Measurements from ENCODE around the gene ST6GALNAC6. TPM values are rescaled to one million over a fixed set of nuclear protein-coding genes. Genes with fewer than 3 reads are reported as not detected.
A peak's percentile ranks its signal among the peaks of the same experiment; 100 is the strongest.

Gene ST6GALNAC6
- polyA plus RNA-seq, 3 donors, result 8.2 to 14.4 (median 12.0) TPM

- Histone ChIP-seq H3K4me2 (replicated peaks; ENCODE audit: extremely low read depth, low read length, poor library complexity, severe bottlenecking) (peak overlapping the region; percentile 56), H3K4me3 (replicated peaks in 1 of 3; ENCODE audit: low read depth in 2 of 3, low read length in 3 of 3) (peak overlapping the region in 1 of 3 experiments; percentile 39), H3K27me3 (ENCODE audit: control insufficient read depth in 2 of 2, insufficient read depth in 2 of 2, low read length in 2 of 2) (no peaks in the 10 kb centered on the region), H3K27ac (ENCODE audit: low read depth in 1 of 2, low read length in 2 of 2) (no peak overlapping the region), H4K20me1 (ENCODE audit: insufficient read depth, low read length) (no peaks in the 10 kb centered on the region), H3K4me1 (ENCODE audit: control insufficient read depth in 1 of 2, insufficient read depth in 2 of 2, low read length in 2 of 2) (peaks cover 24 to 32% of the 10 kb centered on the region in 2 donors), H3K9me3 (replicated peaks in 1 of 2; ENCODE audit: control insufficient read depth in 1 of 2, insufficient read depth in 1 of 2, low read length in 2 of 2) (peaks cover 34 to 36% of the 10 kb centered on the region in 2 donors), H2AFZ (ENCODE audit: insufficient read depth, low read depth, low read length, poor library complexity, severe bottlenecking) (no peak overlapping the region), H3K36me3 (replicated peaks in 1 of 2; ENCODE audit: control insufficient read depth in 1 of 2, insufficient read depth in 2 of 2, low read length in 2 of 2) (peaks cover 34 to 42% of the 10 kb centered on the region in 2 donors), H3K9ac (ENCODE audit: insufficient read depth, low read length, poor library complexity, severe bottlenecking) (no peak overlapping the region), H3K79me2 (ENCODE audit: insufficient read depth, low read length) (no peaks in the 10 kb centered on the region)
- WGBS (ENCODE audit: insufficient coverage), result 22% methylated on average over 11 of the region's 19 CpGs
- Mint-ChIP-seq H3K9me3 (peaks cover 32 to 37% (median 36%) of the 10 kb centered on the region in 7 donors), H3K27ac (no peak overlapping the region), H3K27me3 (ENCODE audit: low read depth in 3 of 3) (peaks cover 1 to 9% (median 4%) of the 10 kb centered on the region in 3 donors), H3K4me1 (peaks cover 19% of the 10 kb centered on the region), H3K36me3 (peaks cover 39% of the 10 kb centered on the region in 2 donors), H3K4me3 (peak overlapping the region; percentile 16 to 93)
- intact Hi-C loops (cut with micrococcal nuclease), result no loop called here
- TF ChIP-seq, protein P1, sequence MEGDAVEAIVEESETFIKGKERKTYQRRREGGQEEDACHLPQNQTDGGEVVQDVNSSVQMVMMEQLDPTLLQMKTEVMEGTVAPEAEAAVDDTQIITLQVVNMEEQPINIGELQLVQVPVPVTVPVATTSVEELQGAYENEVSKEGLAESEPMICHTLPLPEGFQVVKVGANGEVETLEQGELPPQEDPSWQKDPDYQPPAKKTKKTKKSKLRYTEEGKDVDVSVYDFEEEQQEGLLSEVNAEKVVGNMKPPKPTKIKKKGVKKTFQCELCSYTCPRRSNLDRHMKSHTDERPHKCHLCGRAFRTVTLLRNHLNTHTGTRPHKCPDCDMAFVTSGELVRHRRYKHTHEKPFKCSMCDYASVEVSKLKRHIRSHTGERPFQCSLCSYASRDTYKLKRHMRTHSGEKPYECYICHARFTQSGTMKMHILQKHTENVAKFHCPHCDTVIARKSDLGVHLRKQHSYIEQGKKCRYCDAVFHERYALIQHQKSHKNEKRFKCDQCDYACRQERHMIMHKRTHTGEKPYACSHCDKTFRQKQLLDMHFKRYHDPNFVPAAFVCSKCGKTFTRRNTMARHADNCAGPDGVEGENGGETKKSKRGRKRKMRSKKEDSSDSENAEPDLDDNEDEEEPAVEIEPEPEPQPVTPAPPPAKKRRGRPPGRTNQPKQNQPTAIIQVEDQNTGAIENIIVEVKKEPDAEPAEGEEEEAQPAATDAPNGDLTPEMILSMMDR (IDR thresholded peaks at IDR 0.05), result no peak
- peak in 2 of 3 donors; percentile 39 to 54 for DNase-seq
Measured at GRCh38 chr9:127897193-127897692, 2.2 kb downstream of the ST6GALNAC6 start.

DNA sequence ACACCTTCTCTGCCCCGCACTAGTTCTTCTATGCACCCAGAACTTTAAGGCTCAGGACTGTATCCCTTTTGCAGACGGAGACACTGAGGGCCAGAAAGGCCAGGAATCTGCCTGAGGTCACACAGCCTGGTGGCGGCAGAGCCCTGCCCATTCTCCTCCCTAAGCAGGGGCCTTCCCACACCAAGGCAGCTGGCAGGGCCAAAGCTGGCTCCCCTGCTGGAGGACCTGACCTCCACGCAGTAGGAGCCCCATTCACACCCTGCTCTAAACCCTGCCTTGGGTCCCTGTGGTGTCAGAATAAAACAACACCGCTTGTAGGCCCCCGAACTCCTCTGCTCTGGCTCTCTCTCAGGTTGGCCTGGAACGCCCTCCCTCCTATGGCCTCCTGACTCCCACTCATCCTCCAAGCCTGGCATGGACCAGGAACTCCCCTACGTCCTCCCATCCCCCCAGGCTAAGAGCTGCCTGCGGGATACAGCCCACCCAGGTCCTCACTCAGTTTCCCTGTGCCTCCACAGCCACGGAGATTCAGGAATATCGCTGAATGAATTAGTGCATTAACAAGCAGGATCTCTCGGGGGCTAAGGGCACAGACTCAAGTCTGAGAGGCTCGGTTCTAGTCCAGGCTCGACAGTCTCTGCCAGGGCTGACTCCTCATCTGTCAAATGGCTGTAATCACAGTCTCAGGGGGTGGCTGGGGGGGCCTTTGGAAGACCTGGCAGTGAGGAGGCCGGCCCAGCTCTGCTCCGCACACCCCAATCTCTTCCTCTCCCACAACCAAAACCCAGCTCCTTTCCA is 2.8 kb downstream of the ST6GALNAC6 start:
- TF ChIP-seq, protein P1 (IDR thresholded peaks at IDR 0.05), result no peak
- WGBS (ENCODE audit: insufficient coverage), result 93% methylated on average over 14 of the region's 16 CpGs
- Mint-ChIP-seq H3K9me3 (peaks cover 32 to 37% (median 36%) of the 10 kb centered on the region in 7 donors), H3K4me1 (peaks cover 19% of the 10 kb centered on the region), H3K27ac (peak overlapping the region in 1 of 7 donors; percentile 54), H3K4me3 (peak overlapping the region in 1 of 2 donors; percentile 93), H3K36me3 (peaks cover 40 to 42% of the 10 kb centered on the region in 2 donors), H3K27me3 (ENCODE audit: low read depth in 3 of 3) (peaks cover 1 to 9% (median 4%) of the 10 kb centered on the region in 3 donors)
- Histone ChIP-seq H3K36me3 (replicated peaks in 1 of 2; ENCODE audit: control insufficient read depth in 1 of 2, insufficient read depth in 2 of 2, low read length in 2 of 2) (peaks cover 34 to 44% of the 10 kb centered on the region in 2 donors), H3K9me3 (replicated peaks in 1 of 2; ENCODE audit: control insufficient read depth in 1 of 2, insufficient read depth in 1 of 2, low read length in 2 of 2) (peaks cover 34 to 36% of the 10 kb centered on the region in 2 donors), H3K4me1 (ENCODE audit: control insufficient read depth in 1 of 2, insufficient read depth in 2 of 2, low read length in 2 of 2) (peaks cover 24 to 32% of the 10 kb centered on the region in 2 donors), H3K4me2 (replicated peaks; ENCODE audit: extremely low read depth, low read length, poor library complexity, severe bottlenecking) (peak overlapping the region; percentile 56), H3K79me2 (ENCODE audit: insufficient read depth, low read length) (no peaks in the 10 kb centered on the region), H2AFZ (ENCODE audit: insufficient read depth, low read depth, low read length, poor library complexity, severe bottlenecking) (no peak overlapping the region), H4K20me1 (ENCODE audit: insufficient read depth, low read length) (no peaks in the 10 kb centered on the region), H3K4me3 (replicated peaks in 1 of 3; ENCODE audit: low read depth in 2 of 3, low read length in 3 of 3) (peak overlapping the region in 1 of 3 experiments; percentile 39), H3K9ac (ENCODE audit: insufficient read depth, low read length, poor library complexity, severe bottlenecking) (no peak overlapping the region), H3K27me3 (ENCODE audit: control insufficient read depth in 2 of 2, insufficient read depth in 2 of 2, low read length in 2 of 2) (no peaks in the 10 kb centered on the region), H3K27ac (ENCODE audit: low read depth in 1 of 2, low read length in 2 of 2) (no peak overlapping the region)
- DNase-seq, result no peak
- intact Hi-C loops (cut with micrococcal nuclease), result no loop called here
